GM10248 (cell line): ENCODE results near the gene SIN3B.

ENCODE experiments used
- CTCF ChIA-PET: fragments of 300-600 bp; sonication (Branson Sonifier 250); formaldehyde crosslinking; extraction: SDS; loops from one replicate; lab custom pipeline; 2021; ENCODE audit warnings: antibody characterized with exemption; lab: Yijun Ruan, JAX
- POLR2A ChIA-PET: fragments of 350-650 bp; sonication (Branson Sonifier 250); formaldehyde crosslinking; extraction: SDS; loops from one replicate; lab custom pipeline; 2020; ENCODE audit warnings: antibody characterized with exemption; lab: Yijun Ruan, JAX
- DNase-seq: peaks from one replicate; pipeline ENCODE4 v3.0.0; 2012; ENCODE audit errors: extremely low spot score
- TF ChIP-seq, protein P1 (sequence below): IDR thresholded peaks from 2 replicates; pipeline ENCODE4 v1.5.1; 2012; ENCODE audit warnings: mild to moderate bottlenecking, low read depth; ENCODE audit errors: extremely low read depth, missing control alignments, control extremely low read depth

SIN3B gene

DNA sequence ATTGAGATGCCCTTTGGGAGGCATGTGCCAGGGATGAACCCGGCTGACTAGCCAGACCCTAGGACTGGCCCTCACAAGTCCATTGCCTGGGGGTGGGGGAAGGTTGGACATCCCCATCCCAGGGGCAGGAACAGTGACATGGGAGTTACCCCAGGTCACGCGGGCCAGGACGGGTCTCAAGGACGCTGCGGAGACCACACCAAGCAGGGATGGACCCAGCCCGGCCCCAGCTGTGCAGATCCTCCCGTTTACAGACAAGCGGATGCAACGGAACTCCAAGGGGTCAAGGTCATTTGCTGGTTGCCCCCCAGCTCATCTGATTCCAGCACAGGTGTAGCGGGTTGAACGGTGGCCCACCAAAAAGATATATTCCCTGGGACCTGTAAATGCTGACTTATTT is 79.6 kb downstream of the SIN3B start:
- CTCF ChIA-PET: no interaction called here
- no peak for DNase-seq
- POLR2A ChIA-PET: no interaction called here
- TF ChIP-seq, protein P1, sequence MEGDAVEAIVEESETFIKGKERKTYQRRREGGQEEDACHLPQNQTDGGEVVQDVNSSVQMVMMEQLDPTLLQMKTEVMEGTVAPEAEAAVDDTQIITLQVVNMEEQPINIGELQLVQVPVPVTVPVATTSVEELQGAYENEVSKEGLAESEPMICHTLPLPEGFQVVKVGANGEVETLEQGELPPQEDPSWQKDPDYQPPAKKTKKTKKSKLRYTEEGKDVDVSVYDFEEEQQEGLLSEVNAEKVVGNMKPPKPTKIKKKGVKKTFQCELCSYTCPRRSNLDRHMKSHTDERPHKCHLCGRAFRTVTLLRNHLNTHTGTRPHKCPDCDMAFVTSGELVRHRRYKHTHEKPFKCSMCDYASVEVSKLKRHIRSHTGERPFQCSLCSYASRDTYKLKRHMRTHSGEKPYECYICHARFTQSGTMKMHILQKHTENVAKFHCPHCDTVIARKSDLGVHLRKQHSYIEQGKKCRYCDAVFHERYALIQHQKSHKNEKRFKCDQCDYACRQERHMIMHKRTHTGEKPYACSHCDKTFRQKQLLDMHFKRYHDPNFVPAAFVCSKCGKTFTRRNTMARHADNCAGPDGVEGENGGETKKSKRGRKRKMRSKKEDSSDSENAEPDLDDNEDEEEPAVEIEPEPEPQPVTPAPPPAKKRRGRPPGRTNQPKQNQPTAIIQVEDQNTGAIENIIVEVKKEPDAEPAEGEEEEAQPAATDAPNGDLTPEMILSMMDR: no peak

DNA sequence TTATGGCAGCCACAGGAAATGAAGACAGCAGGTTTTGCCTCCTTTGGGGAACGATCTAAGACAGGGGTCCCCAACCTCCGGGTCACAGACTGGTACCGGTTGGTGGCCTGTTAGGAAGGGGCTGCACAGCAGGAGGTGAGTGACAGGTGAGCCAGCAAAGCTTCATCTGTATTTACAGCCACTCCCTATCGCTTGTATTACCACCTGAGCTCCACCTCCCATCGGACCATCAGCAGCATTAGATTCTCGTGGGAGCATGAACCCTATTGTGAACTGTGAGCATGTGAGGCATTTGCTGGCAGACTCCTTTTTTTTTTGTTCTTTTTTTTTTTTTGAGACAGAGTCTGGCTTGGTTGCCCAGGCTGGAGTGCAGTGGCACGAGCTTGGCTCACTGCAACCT is 81.8 kb downstream of the SIN3B start:
- ChIA-PET CTCF (interaction anchor here (1.2 to 1.5 kb wide), 2 partner anchors 12 to 131 kb away, joined by 3 to 6 read pairs; no protein-coding TSS in a partner anchor), POLR2A (no interaction called here)
- TF ChIP-seq, protein P1: no peak
- no peak for DNase-seq

DNA sequence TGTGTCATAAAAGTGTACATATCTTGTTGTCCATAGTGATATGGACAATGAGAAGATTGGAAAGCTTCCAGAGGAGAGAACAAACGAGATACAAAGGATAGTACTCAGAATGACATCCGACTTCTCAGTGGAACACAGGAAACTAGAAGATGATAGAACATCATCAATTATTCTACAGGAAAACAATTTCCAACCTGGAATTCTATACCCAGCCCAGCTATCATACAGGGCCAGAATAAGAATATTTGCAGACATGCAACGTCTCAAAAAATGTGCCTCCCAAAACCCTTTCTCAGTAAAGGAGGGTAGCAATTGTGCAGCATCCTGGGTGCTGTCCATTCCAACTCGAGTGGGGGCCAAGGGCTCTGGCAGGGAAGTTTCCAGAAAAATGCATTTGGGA is 83.6 kb downstream of the SIN3B start:
- TF ChIP-seq, protein P1: no peak
- DNase-seq: no peak
- POLR2A ChIA-PET: no interaction called here
- CTCF ChIA-PET: interaction anchor here (1.1 kb wide), 1 partner anchor 116 kb away, joined by 3 read pairs; no protein-coding TSS in a partner anchor

DNA sequence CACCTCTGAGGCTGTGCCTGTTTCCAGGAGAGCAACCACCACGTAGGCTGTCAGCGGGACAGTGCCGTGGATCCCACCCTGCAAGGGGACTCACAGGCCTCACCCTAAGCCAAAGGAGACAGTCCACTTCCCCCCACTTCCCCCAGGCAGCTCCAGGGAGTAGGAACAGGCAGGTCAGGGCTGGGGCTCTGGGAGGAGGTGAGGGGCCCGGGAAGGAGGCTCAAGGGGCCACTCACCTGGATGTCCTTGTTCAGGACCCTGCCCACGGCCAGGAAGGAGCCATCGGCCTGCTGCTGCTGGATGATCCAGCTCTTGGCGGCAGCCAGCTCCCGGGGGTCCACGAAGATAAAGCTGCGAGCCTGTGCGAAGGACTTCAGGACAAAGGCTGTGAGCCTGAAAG is 85.2 kb downstream of the SIN3B start:
- no peak for DNase-seq
- TF ChIP-seq, protein P1: no peak
- ChIA-PET POLR2A (no interaction called here), CTCF (interaction anchor here (1.0 kb wide), 1 partner anchor 18 kb away, joined by 3 read pairs; no protein-coding TSS in a partner anchor)

DNA sequence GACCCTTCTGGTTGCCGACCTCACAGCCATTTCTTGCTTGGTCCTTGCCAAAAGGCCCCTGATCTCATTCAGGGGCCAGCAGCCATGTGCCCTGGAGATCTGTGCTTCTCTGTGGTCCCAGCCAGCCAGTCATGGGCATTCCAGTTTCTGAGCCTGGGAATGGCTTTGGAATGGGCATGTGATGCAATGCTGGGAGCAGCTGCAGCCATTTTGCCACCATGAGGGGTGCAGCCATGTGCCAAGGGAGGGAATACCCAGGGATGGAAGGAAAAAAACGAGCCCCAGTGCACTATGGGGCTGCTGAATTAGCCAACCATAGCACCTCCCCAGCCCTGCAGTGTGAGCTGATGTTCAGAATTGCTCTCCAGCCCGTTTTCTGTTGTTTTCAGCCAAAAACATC is 85.9 kb downstream of the SIN3B start:
- no peak for DNase-seq
- ChIA-PET CTCF (interaction anchor here (1.0 kb wide), 1 partner anchor 17 kb away, joined by 3 read pairs; no protein-coding TSS in a partner anchor), POLR2A (no interaction called here)
- TF ChIP-seq, protein P1: no peak

DNA sequence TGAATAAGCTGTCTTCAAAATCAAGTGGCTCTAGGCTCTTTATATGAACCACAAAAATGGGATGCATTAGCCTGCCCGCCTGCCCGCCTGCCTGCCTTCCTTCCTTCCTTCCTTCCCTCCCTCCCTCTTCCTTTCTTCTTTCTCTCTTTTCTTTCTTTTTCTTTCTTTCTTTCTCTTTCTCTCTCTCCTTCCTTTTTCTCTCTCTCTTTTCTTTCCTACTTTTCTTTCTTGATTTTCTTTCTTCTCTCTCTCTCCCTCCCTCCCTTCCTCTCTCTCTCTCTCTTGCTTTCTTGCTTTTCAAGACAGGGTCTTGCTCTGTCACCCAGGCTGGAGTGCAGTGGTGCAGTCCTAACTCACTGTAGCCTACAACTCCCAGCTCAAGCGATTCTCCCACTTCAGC is 86.5 kb downstream of the SIN3B start:
- CTCF ChIA-PET: interaction anchor here (1.5 kb wide), 1 partner anchor 10 kb away, joined by 4 read pairs; no protein-coding TSS in a partner anchor
- TF ChIP-seq, protein P1: no peak
- no peak for DNase-seq
- POLR2A ChIA-PET: no interaction called here

DNA sequence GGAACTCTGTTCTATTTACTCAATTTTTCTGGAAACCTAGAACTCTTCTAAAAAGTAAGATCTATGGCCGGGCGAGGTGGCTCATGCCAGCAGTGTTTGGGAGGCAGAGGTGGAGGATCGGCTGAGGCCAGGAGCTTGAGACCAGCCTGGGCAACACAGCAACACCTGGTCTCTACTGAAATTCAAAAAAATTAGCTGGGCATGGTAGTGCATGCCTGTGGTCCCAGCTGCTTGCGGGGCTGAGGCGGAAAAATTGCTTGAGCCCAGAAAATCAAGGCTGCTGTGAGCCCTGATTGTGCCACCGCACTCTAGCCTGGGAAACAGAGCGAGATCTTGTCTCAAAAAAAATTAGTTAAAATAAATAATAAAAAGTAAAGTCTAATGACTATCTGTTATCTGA is 88.2 kb downstream of the SIN3B start:
- TF ChIP-seq, protein P1: no peak
- ChIA-PET CTCF (interaction anchor here (0.9 to 1.5 kb wide), 2 partner anchors 11 to 13 kb away, joined by 3 to 4 read pairs; no protein-coding TSS in a partner anchor), POLR2A (no interaction called here)
- no peak for DNase-seq
